Keratinocyte (primary cell): ENCODE data around the gene TEKTIP1.

Source experiments
- CTCF ChIP-seq, 3 experiments: IDR thresholded peaks in 1 of 3; conservative IDR thresholded peaks in 1 of 3; optimal IDR thresholded peaks in 1 of 3; 2 replicates in 2 of 3; 3 replicates in 1 of 3; pipeline versions ENCODE3 to v1.5.1; 2011; ENCODE audit warnings: low read length in 3 of 3, mild to moderate bottlenecking in 3 of 3, moderate library complexity in 2 of 3, control low read depth in 1 of 3, inconsistent platforms in 1 of 3; ENCODE audit not compliant: insufficient read depth in 2 of 3; ENCODE audit errors: extremely low read depth in 1 of 3
- EZH2 ChIP-seq: IDR thresholded peaks from one replicate; pipeline ENCODE4 v1.6.1; 2012; ENCODE audit warnings: inconsistent platforms, mild to moderate bottlenecking, low read length, moderate library complexity

DNA sequence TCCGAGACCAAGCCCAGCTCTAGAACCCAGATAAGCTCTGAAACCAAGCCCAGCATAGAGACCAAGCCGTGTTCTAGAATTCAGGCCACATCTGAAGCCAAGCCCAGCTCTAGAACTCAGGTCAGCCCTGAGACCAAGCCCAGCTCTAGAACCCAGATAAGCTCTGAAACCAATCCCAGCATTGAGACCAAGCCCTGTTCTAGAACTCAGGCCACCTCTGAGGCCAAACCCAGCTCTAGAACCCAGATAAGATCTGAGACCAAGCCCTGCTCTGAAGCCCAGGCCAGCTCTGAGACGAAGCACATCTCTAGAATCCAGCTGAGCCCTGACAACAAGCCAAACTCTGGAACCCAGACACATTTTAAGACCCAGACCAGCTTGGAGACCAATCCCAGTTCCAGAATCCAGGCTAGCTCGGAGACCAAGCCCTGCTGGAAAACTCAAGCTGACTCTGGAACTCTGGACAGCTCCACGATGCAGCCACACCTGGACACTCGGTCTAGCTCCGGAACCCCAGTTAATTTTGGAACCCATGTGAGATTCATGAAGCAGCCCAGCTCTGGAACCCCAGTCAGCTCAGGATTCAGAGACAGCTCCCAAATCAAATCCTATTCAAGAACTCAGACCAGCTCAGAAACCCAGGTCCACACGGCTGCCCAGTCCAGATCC is 52.2 kb downstream of the TEKTIP1 start:
- TF ChIP-seq CTCF (optimal IDR thresholded peaks at IDR 0.05 in 1 of 3, IDR thresholded peaks at IDR 0.05 in 1 of 3, conservative IDR thresholded peaks at IDR 0.05 in 1 of 3; ENCODE audit: extremely low read depth in 1 of 3, insufficient read depth in 2 of 3, low read length in 3 of 3) (no peak), EZH2 (no peak)
